Mesothelial cell of epicardium (in vitro differentiated cells): ENCODE measurements around the gene STX1A. TPM values are rescaled to one million over a fixed set of nuclear protein-coding genes. Genes with fewer than 3 reads are reported as not detected.
A peak's percentile ranks its signal among the peaks of the same experiment; 100 is the strongest.

Experiments used
- DNase-seq, 2 experiments: peaks; one replicate each; pipeline ENCODE4 v3.0.0; 2021; ENCODE audit warnings: low spot score in 2 of 2; ENCODE audit not compliant: unreplicated experiment in 2 of 2
- H3K27ac Mint-ChIP-seq: 2 replicates; pipeline ENCODE4 v1.8.0; 2021; ENCODE audit warnings: mixed read lengths
- H3K27me3 Mint-ChIP-seq: 2 replicates; pipeline ENCODE4 v1.8.0; 2021; ENCODE audit warnings: low read depth, mixed read lengths
- H3K36me3 Mint-ChIP-seq: 2 replicates; pipeline ENCODE4 v1.8.0; 2021; ENCODE audit warnings: mixed read lengths
- H3K4me1 Mint-ChIP-seq: 2 replicates; pipeline ENCODE4 v1.8.0; 2021; ENCODE audit warnings: mixed read lengths
- H3K4me3 Mint-ChIP-seq: 2 replicates; pipeline ENCODE4 v1.8.0; 2021; ENCODE audit warnings: mild to moderate bottlenecking, moderate library complexity, mixed read lengths
- H3K9me3 Mint-ChIP-seq: 2 replicates; pipeline ENCODE4 v1.8.0; 2021; ENCODE audit warnings: mixed read lengths
- total RNA-seq: library from RNA; stranded (reverse); gene quantifications from 3 replicates; pipeline ENCODE4 v1.2.1, GENCODE V29; 2021
- TF ChIP-seq, protein P1 (sequence below): fragments of 200-600 bp; sonication (generic); IDR thresholded peaks from one replicate; pipeline ENCODE4 v1.5.0; 2021; ENCODE audit warnings: antibody characterized with exemption; ENCODE audit not compliant: unreplicated experiment

The STX1A gene
- total RNA-seq, 1 donor from 2014 or later: 15.5 TPM

DNA sequence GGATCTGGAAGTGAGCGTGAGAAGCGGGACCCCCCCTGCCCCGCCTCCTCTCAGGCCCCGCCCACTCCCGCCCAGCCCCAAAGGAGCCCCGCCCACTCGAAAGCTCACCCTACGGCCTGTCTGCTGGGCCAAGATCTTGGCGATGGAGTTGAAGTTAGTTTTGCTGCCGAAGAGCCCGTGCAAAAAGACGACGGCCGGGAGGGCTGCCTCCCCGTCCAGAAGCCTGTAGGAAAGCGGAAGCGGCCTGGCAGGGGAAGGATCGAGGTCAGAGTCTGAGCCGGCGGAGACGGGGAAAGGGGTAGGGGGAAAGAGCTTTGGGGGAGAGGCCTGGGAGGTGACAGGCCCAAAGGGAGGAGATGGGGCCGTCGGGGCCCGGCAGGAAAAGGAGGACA, 18.7 kb upstream of the STX1A start:
- Mint-ChIP-seq H3K4me1 (peaks cover 29% of the 10 kb centered on the region), H3K27me3 (peaks cover 14% of the 10 kb centered on the region), H3K36me3 (peaks cover 2% of the 10 kb centered on the region), H3K9me3 (no peaks in the 10 kb centered on the region), H3K27ac (peak overlapping the region; percentile 96), H3K4me3 (peak overlapping the region; percentile 85)
- TF ChIP-seq, protein P1, sequence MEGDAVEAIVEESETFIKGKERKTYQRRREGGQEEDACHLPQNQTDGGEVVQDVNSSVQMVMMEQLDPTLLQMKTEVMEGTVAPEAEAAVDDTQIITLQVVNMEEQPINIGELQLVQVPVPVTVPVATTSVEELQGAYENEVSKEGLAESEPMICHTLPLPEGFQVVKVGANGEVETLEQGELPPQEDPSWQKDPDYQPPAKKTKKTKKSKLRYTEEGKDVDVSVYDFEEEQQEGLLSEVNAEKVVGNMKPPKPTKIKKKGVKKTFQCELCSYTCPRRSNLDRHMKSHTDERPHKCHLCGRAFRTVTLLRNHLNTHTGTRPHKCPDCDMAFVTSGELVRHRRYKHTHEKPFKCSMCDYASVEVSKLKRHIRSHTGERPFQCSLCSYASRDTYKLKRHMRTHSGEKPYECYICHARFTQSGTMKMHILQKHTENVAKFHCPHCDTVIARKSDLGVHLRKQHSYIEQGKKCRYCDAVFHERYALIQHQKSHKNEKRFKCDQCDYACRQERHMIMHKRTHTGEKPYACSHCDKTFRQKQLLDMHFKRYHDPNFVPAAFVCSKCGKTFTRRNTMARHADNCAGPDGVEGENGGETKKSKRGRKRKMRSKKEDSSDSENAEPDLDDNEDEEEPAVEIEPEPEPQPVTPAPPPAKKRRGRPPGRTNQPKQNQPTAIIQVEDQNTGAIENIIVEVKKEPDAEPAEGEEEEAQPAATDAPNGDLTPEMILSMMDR: no peak
- peak in 1 of 2 experiments; percentile 51 for DNase-seq

DNA sequence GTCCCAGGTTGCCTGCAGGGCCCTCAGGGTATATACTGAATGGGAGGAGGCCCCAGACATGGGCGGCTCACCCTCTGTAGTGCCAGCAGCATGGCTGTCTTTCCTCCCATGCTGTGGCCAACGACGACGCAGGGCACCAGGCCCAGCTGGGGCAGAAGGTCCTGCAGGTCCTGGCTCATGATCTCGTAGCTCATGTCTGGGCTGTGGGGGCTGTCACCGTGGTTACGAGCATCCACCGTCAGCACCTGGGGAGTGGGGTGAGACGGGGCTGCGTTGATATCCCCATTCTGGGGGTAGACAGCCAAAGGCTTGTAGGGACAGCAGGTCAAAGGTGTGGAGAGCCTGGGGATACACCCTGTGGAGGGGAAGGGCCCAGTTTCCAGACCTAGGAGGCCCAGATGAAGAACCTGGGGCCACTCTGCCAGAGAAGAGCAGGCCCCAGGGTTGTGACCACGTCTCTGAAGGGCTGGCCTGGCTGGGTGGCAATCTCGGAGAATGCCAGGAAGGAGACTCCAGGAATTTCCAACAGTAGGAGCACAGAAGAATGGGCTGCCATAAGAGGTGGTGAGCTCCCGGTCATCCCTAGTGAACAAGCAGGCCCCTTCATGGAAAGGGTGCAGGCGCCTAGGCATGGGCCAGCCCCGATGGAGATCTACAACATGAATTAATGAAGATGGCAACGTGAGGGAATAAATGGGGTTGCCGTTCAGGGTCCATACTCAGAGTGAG, 18.2 kb upstream of the STX1A start:
- H3K27ac Mint-ChIP-seq: peak overlapping the region; percentile 96
- TF ChIP-seq, protein P1: no peak
- H3K36me3 Mint-ChIP-seq: peaks cover 2% of the 10 kb centered on the region
- peaks cover 24% of the 10 kb centered on the region for H3K4me1 Mint-ChIP-seq
- H3K4me3 Mint-ChIP-seq: peak overlapping the region; percentile 85
- H3K27me3 Mint-ChIP-seq: peaks cover 10% of the 10 kb centered on the region
- no peaks in the 10 kb centered on the region for H3K9me3 Mint-ChIP-seq
- no peak for DNase-seq

DNA sequence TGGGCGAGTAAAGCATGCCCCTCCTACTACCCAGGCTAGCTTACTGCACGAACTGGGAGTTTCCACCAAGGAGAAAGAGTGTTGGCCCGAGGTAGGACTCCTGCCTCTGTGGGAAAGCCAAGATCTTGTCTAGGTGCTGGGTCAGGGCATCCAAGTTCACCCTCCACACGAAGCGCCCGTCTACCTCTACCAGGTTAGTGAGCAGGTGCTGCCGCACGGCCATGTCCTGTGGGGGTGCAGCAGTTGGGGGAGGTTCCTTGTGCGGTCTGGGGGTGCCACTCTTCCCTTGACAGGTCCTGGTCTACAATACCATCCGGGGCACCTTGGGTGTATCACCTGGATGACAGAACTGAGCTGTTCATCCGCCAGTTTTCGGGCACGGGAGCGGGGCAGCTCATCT, 17.4 kb upstream of the STX1A start:
- TF ChIP-seq, protein P1: no peak
- H3K4me3 Mint-ChIP-seq: peak overlapping the region; percentile 85
- DNase-seq: no peak
- no peak overlapping the region for H3K27ac Mint-ChIP-seq
- peaks cover 2% of the 10 kb centered on the region for H3K36me3 Mint-ChIP-seq
- peaks cover 16% of the 10 kb centered on the region for H3K4me1 Mint-ChIP-seq
- H3K9me3 Mint-ChIP-seq: no peaks in the 10 kb centered on the region
- H3K27me3 Mint-ChIP-seq: peaks cover 3% of the 10 kb centered on the region

DNA sequence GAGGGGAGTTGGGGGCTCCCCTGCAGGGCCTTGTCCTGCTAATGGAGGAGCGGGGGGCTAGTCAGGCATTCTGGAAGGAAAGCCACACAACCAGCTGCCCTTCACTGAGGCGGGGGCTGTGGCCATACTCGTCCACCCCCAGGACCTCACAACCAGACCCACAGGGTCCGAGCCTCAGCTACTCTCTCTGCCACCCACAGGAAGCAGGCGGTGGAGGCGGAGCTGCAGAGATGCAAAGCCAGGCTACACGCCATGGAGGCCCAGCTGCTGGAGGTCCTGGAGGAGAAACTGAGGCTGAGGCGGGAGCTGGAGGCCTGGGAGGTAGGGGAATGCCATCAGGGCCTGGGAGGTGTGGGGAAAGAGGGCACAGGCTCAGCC, 16.0 kb upstream of the STX1A start:
- peaks cover 7% of the 10 kb centered on the region for H3K4me1 Mint-ChIP-seq
- no peak overlapping the region for H3K27ac Mint-ChIP-seq
- DNase-seq: no peak
- H3K27me3 Mint-ChIP-seq: no peaks in the 10 kb centered on the region
- no peaks in the 10 kb centered on the region for H3K9me3 Mint-ChIP-seq
- TF ChIP-seq, protein P1: no peak
- H3K36me3 Mint-ChIP-seq: peaks cover 2% of the 10 kb centered on the region
- H3K4me3 Mint-ChIP-seq: no peak overlapping the region

DNA sequence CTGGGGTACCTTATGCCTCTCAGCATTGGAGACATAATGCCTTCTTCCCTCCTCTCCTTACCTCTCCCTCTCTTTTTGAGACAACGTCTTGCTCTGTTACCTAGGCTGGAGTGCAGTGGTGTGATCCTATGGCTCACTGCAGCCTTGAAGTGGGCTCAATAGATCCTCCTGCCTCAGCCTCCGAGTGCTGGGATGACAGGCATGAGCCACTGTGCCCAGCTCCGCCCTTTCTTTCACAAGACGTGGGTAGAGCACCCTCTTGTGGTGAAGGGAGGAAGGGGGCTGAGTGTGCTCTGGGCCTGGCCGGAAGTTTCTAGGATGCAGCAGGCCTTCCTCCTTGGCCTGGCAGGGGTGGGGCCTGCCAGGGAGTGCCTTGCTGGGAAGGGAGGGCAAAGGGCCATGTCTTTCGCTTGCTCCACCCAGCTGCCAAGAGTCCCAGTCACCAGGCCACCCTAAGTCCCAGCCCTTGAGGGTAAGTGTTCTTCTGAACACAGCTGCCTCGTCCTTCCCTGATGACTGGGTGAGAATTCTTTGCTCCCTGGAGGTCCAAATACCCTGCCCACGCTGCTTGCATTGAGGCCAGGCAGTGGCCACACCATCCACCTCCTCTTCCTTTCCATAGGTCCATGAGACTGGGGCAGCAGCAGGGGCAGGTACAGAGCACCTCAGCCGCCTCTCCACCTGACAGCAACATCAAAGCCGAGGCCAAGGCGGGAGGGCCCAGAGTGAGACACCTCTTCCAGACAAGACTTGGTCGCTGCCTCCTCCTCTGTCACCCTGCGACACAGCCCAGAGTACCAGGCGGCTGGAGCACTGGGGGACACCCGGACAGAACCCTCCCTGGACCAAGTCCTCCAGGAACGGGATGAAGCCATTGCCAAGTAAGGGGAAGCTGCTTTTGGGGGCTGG, 15.4 kb upstream of the STX1A start:
- Mint-ChIP-seq H3K27ac (peak overlapping the region; percentile 47), H3K4me3 (no peak overlapping the region)

More for the DNA sequence above, 15.4 kb upstream of the STX1A start:
- peaks cover 2% of the 10 kb centered on the region for H3K36me3 Mint-ChIP-seq
- H3K9me3 Mint-ChIP-seq: no peaks in the 10 kb centered on the region
- TF ChIP-seq, protein P1: peak; percentile 53
- DNase-seq: no peak
- H3K4me1 Mint-ChIP-seq: peaks cover 9% of the 10 kb centered on the region
- H3K27me3 Mint-ChIP-seq: no peaks in the 10 kb centered on the region
